Fibroblast of lung (primary cell): ENCODE results near the gene FANK1. TPM values are rescaled to one million over a fixed set of nuclear protein-coding genes. Genes with fewer than 3 reads are reported as not detected.

ENCODE experiments used
- DNase-seq, 2 donors: peaks; one replicate each; pipeline versions ENCODE4 v3.0.0 to v3.0.0-alpha.2; 2010; ENCODE audit warnings: low read depth in 2 of 2
- H2AFZ ChIP-seq: 2 replicates; pipeline ENCODE4 v1.5.1; 2012; ENCODE audit warnings: low read length, control low read depth, inconsistent platforms
- H3K27ac ChIP-seq: 2 replicates; pipeline ENCODE4 v1.5.1; 2011; ENCODE audit warnings: low read length, control low read depth; ENCODE audit not compliant: insufficient read depth
- H3K27me3 ChIP-seq: 2 replicates; pipeline ENCODE4 v1.5.1; 2011; ENCODE audit warnings: mild to moderate bottlenecking, low read length; ENCODE audit not compliant: control insufficient read depth, insufficient read depth
- H3K36me3 ChIP-seq: 2 replicates; pipeline ENCODE4 v1.5.1; 2011; ENCODE audit warnings: low read length; ENCODE audit not compliant: control insufficient read depth, insufficient read depth
- H3K4me1 ChIP-seq: 2 replicates; pipeline ENCODE4 v1.5.1; 2011; ENCODE audit warnings: low read length; ENCODE audit not compliant: control insufficient read depth, insufficient read depth; ENCODE audit errors: extremely low read depth
- H3K4me2 ChIP-seq: 2 replicates; pipeline ENCODE4 v1.5.1; 2011; ENCODE audit warnings: low read length, control low read depth; ENCODE audit not compliant: insufficient read depth; ENCODE audit errors: extremely low read depth
- H3K4me3 ChIP-seq, 4 experiments: fragments of 200-600 bp in 1 of 4; sonication (generic) in 1 of 4; replicated peaks in 1 of 4; 2 replicates each; pipeline ENCODE4 v1.5.1; 2011 to 2016; ENCODE audit warnings: low read length in 4 of 4, low read depth in 3 of 4, mild to moderate bottlenecking in 3 of 4, control low read depth in 2 of 4, inconsistent platforms in 1 of 4, mixed read lengths in 1 of 4; ENCODE audit not compliant: insufficient read depth in 1 of 4; ENCODE audit errors: control extremely low read depth in 1 of 4
- H3K79me2 ChIP-seq: 2 replicates; pipeline ENCODE4 v1.5.1; 2012; ENCODE audit warnings: mild to moderate bottlenecking, low read length, inconsistent platforms; ENCODE audit not compliant: control insufficient read depth, insufficient read depth
- H3K9ac ChIP-seq: 2 replicates; pipeline ENCODE4 v1.5.1; 2011; ENCODE audit warnings: mild to moderate bottlenecking, low read length, control low read depth; ENCODE audit not compliant: insufficient read depth
- H3K9me3 ChIP-seq: 2 replicates; pipeline ENCODE4 v1.5.1; 2012; ENCODE audit warnings: low read depth, low read length; ENCODE audit not compliant: control insufficient read depth, insufficient read depth
- H4K20me1 ChIP-seq: 2 replicates; pipeline ENCODE4 v1.5.1; 2011; ENCODE audit warnings: low read length; ENCODE audit not compliant: control insufficient read depth, insufficient read depth; ENCODE audit errors: extremely low read depth
- CTCF ChIP-seq, 2 donors: IDR thresholded peaks in 1 of 2; conservative IDR thresholded peaks in 1 of 2; 1 replicate in 1 of 2; 2 replicates in 1 of 2; pipeline ENCODE4 v1.5.1; 2011 to 2012; ENCODE audit warnings: low read length in 2 of 2, control low read depth in 1 of 2, inconsistent platforms in 1 of 2, low read depth in 1 of 2, mild to moderate bottlenecking in 1 of 2
- EZH2 ChIP-seq: IDR thresholded peaks from 2 replicates; pipeline ENCODE4 v1.5.1; 2012; ENCODE audit warnings: low read length, control low read depth, mild to moderate bottlenecking; ENCODE audit errors: missing control alignments
- polyA plus RNA-seq, 2 donors: library from polyadenylated mRNA; depleted of rRNA in 1 of 2; stranded (reverse) in 1 of 2; unstranded in 1 of 2; fragments of >200 nt; gene quantifications; 2 replicates each; pipeline ENCODE4 v1.2.1, GENCODE V29; 2011 to 2012; ENCODE audit warnings: missing spikeins in 1 of 2
- total RNA-seq: library from RNA; depleted of rRNA; stranded (reverse); fragments of >200 nt; gene quantifications from 2 replicates; pipeline ENCODE4 v1.2.1, GENCODE V29; 2014

The FANK1 gene
- total and polyA plus RNA-seq, 2 donors (not counting 1 experiment from before 2014, with no cell fraction given) = 0.83 to 4.4 TPM

GRCh38 chr10:125881192-125881591 lies 15.2 kb upstream of the FANK1 start, which contains the start of gene DHX32:
DHX32 (minus strand) TSS chr10:125881292; CDS start chr10:125880824, 468 bp downstream.
- TF ChIP-seq CTCF (conservative IDR thresholded peaks at IDR 0.05 in 1 of 2, IDR thresholded peaks at IDR 0.05 in 1 of 2; ENCODE audit: low read depth in 1 of 2, low read length in 2 of 2) = no peak
- TF ChIP-seq EZH2 = no peak
- Histone ChIP-seq H3K9ac (no peak within 1 kb of the TSS), H3K9me3 (no peaks in the 10 kb centered on the region), H2AFZ (no peak within 1 kb of the TSS), H3K4me2 (no peak within 1 kb of the TSS), H3K4me3 (no peak within 1 kb of the TSS), H3K27ac (no peak within 1 kb of the TSS), H3K4me1 (no peaks in the 10 kb centered on the region), H3K36me3 (peaks cover 1% of the 10 kb centered on the region), H3K27me3 (no peaks in the 10 kb centered on the region), H4K20me1 (no peaks in the 10 kb centered on the region), H3K79me2 (no peaks in the 10 kb centered on the region)
- no peak for DNase-seq

GRCh38 chr10:125882596-125882995 lies 13.8 kb upstream of the FANK1 start:
- H3K27me3 ChIP-seq = no peaks in the 10 kb centered on the region
- H3K9me3 ChIP-seq = no peaks in the 10 kb centered on the region
- no peaks in the 10 kb centered on the region for H3K36me3 ChIP-seq
- no peak overlapping the region for H2AFZ ChIP-seq
- H3K27ac ChIP-seq = no peak overlapping the region
- H3K4me1 ChIP-seq = no peaks in the 10 kb centered on the region
- DNase-seq = peak in 1 of 2 donors; percentile 44
- H3K4me2 ChIP-seq = no peak overlapping the region
- H4K20me1 ChIP-seq = no peaks in the 10 kb centered on the region
- no peaks in the 10 kb centered on the region for H3K79me2 ChIP-seq
- no peak overlapping the region for H3K4me3 ChIP-seq
- H3K9ac ChIP-seq = no peak overlapping the region
- no peak for TF ChIP-seq EZH2
- no peak for TF ChIP-seq CTCF (conservative IDR thresholded peaks at IDR 0.05 in 1 of 2, IDR thresholded peaks at IDR 0.05 in 1 of 2; ENCODE audit: low read depth in 1 of 2, low read length in 2 of 2)

- Histone ChIP-seq H2AFZ (no peak overlapping the region), H3K4me1 (no peaks in the 10 kb centered on the region), H3K27ac (no peak overlapping the region), H4K20me1 (no peaks in the 10 kb centered on the region), H3K9me3 (no peaks in the 10 kb centered on the region), H3K79me2 (no peaks in the 10 kb centered on the region), H3K27me3 (no peaks in the 10 kb centered on the region), H3K4me2 (no peak overlapping the region), H3K9ac (no peak overlapping the region), H3K36me3 (no peaks in the 10 kb centered on the region), H3K4me3 (no peak overlapping the region)
- no peak for DNase-seq
- TF ChIP-seq EZH2 = no peak
- TF ChIP-seq CTCF (conservative IDR thresholded peaks at IDR 0.05 in 1 of 2, IDR thresholded peaks at IDR 0.05 in 1 of 2; ENCODE audit: low read depth in 1 of 2, low read length in 2 of 2) = no peak
These were observed 13.2 kb upstream of the FANK1 start for GRCh38 chr10:125883211-125883610.
